Neural cell (in vitro differentiated cells): Measurements from ENCODE around the gene CFAP221. TPM values are rescaled to one million over a fixed set of nuclear protein-coding genes. Genes with fewer than 3 reads are reported as not detected.

ENCODE experiments used
- H2AFZ ChIP-seq: fragments of 200-600, 300-800 bp; sonication (generic), shearing (Covaris generic); 2 replicates; pipeline ENCODE4 v1.6.0; 2014; ENCODE audit warnings: low read depth, mild to moderate bottlenecking, antibody characterized with exemption, low read length, moderate library complexity
- H3F3A ChIP-seq: fragments of 200-600 bp; shearing (Covaris generic); 2 replicates; pipeline ENCODE4 v1.6.1; 2016; ENCODE audit warnings: mild to moderate bottlenecking, moderate library complexity, mixed read lengths, antibody characterized with exemption, low read length; ENCODE audit not compliant: insufficient read depth, poor library complexity, severe bottlenecking
- H3K27ac ChIP-seq: fragments of 200-600, 300-800 bp; sonication (generic), shearing (Covaris generic); 2 replicates; pipeline ENCODE4 v1.5.1; 2014; ENCODE audit warnings: mild to moderate bottlenecking, low read length, moderate library complexity
- H3K27me3 ChIP-seq: fragments of 300-800, 200-600 bp; sonication (generic), shearing (Covaris generic); 2 replicates; pipeline ENCODE4 v1.6.0; 2014; ENCODE audit warnings: mild to moderate bottlenecking, low read depth, low read length, moderate library complexity; ENCODE audit not compliant: insufficient read depth
- H3K36me3 ChIP-seq: fragments of 300-800, 200-600 bp; sonication (generic), shearing (Covaris generic); 2 replicates; pipeline ENCODE4 v1.5.1; 2014; ENCODE audit warnings: mild to moderate bottlenecking, antibody characterized with exemption, low read length, moderate library complexity; ENCODE audit not compliant: insufficient read depth
- H3K4me2 ChIP-seq: fragments of 300-800, 200-600 bp; sonication (generic), shearing (Covaris generic); 2 replicates; pipeline ENCODE4 v1.6.0; 2014; ENCODE audit warnings: mild to moderate bottlenecking, low read length
- H3K4me3 ChIP-seq: fragments of 300-800, 200-600 bp; sonication (generic), shearing (Covaris generic); 2 replicates; pipeline ENCODE4 v1.5.1; 2014; ENCODE audit warnings: mild to moderate bottlenecking, low read length, moderate library complexity
- H3K79me2 ChIP-seq: fragments of 200-600 bp; shearing (Covaris generic); replicated peaks from 2 replicates; pipeline ENCODE4 v1.6.0; 2014; ENCODE audit warnings: mild to moderate bottlenecking, low read length, moderate library complexity; ENCODE audit not compliant: insufficient read depth
- H3K9ac ChIP-seq: fragments of 300-800, 200-600 bp; sonication (generic), shearing (Covaris generic); 2 replicates; pipeline ENCODE4 v1.6.1; 2016; ENCODE audit warnings: mild to moderate bottlenecking, low read length, mixed read lengths
- H3K9me2 ChIP-seq: fragments of 200-600 bp; shearing (Covaris generic); 2 replicates; pipeline ENCODE4 v1.6.1; 2016; ENCODE audit warnings: mild to moderate bottlenecking, low read length, mixed read lengths; ENCODE audit not compliant: insufficient read depth
- H3K9me3 ChIP-seq: fragments of 200-600, 300-800 bp; sonication (generic), shearing (Covaris generic); 2 replicates; pipeline ENCODE4 v1.6.1; 2016; ENCODE audit warnings: mild to moderate bottlenecking, mixed run types, low read length, moderate library complexity, mixed read lengths
- H4K20me1 ChIP-seq: fragments of 200-600 bp; shearing (Covaris generic); 2 replicates; pipeline ENCODE4 v1.6.1; 2016; ENCODE audit warnings: mild to moderate bottlenecking, mixed run types; ENCODE audit not compliant: insufficient read depth
- EP300 ChIP-seq: fragments of 450-650 bp; conservative IDR thresholded peaks from 2 replicates; pipeline ENCODE4 v1.6.1; 2014; ENCODE audit warnings: antibody characterized with exemption, mild to moderate bottlenecking, moderate library complexity; ENCODE audit not compliant: poor library complexity, severe bottlenecking
- EZH2 ChIP-seq: fragments of 200-600, 300-800 bp; shearing (Covaris generic), sonication (generic); IDR thresholded peaks from 2 replicates; pipeline ENCODE4 v1.6.1; 2014; ENCODE audit warnings: antibody characterized with exemption, low read length, borderline replicate concordance, mild to moderate bottlenecking; ENCODE audit not compliant: insufficient read depth, poor library complexity, severe bottlenecking
- MXI1 ChIP-seq: fragments of 450-650 bp; conservative IDR thresholded peaks from 2 replicates; pipeline ENCODE4 v1.6.1; 2014; ENCODE audit warnings: antibody characterized with exemption, mild to moderate bottlenecking; ENCODE audit not compliant: poor library complexity, severe bottlenecking
- POLR2AphosphoS5 ChIP-seq: IDR thresholded peaks from 2 replicates; pipeline ENCODE4 v1.6.1; 2012
- RAD21 ChIP-seq: fragments of 450-650 bp; conservative IDR thresholded peaks from 2 replicates; pipeline ENCODE4 v1.6.1; 2014; ENCODE audit warnings: antibody characterized with exemption, mild to moderate bottlenecking, moderate library complexity
- SMC3 ChIP-seq: fragments of 450-650 bp; conservative IDR thresholded peaks from 2 replicates; pipeline ENCODE4 v1.6.1; 2014; ENCODE audit warnings: antibody characterized with exemption, mild to moderate bottlenecking, moderate library complexity; ENCODE audit not compliant: poor library complexity
- TAF1 ChIP-seq: IDR thresholded peaks from 2 replicates; pipeline ENCODE4 v1.6.1; 2012; ENCODE audit warnings: low read depth
- polyA plus RNA-seq: library from polyadenylated mRNA; depleted of rRNA; stranded (reverse); fragments of >200 nt; gene quantifications from 2 replicates; pipeline ENCODE4 v1.2.3, GENCODE V29; 2014
- TF ChIP-seq, protein P1 (sequence below): IDR thresholded peaks from 2 replicates; pipeline ENCODE4 v1.6.1; 2012; ENCODE audit warnings: borderline replicate concordance
- TF ChIP-seq, protein P2 (sequence below): fragments of 450-650 bp; IDR thresholded peaks from 2 replicates; pipeline ENCODE4 v1.5.1; 2014; ENCODE audit warnings: antibody characterized with exemption, mild to moderate bottlenecking, moderate library complexity; ENCODE audit not compliant: poor library complexity, severe bottlenecking

CFAP221 gene
- polyA plus RNA-seq, 1 donor from 2014 or later, result 7.0 TPM

DNA sequence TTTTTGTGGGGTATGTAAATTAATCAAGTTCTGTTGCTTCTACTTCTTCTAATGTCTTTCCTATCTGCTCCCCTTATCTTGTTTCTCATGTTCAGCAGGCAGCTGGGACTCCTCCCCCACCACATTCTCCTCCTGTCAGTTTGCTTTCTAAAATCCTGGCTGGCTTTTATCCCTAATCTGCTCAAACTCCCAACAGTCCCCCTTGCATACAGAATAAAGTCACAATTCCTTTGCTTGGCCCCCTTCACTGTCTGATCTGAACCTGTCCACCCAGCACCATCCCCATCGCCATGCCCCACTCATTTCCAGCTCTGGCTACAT is 2.2 kb downstream of the CFAP221 start:
- Histone ChIP-seq H3K4me3 (no peak overlapping the region), H3K36me3 (no peaks in the 10 kb centered on the region), H3K9ac (no peak overlapping the region)

DNA sequence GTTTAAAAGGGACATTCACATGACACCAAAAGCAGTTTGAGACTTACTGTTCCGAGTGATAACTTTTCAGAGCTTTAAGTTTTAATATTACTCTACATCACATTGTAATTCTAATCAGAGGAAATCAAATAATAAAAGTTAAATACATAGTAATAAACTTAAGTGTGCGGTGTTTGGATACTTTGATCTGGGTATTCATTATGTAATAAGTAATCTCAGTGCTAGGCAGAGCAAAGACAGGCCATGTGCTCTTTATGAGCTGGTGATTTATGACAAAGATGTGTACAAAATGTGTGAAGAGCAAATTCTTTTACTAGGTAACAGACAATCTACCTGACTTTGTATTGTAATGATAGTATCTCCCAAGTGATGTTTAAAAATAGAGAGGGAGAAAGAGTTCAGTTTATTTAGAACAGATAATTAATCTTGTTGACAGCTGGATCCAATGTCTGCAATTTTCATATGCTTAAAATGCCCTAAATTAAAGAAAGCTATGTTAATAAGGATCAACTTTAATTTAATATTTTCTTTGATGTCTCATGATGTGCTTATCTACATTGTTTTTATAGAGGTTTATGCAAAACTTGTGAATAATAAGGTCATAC is 4.4 kb downstream of the CFAP221 start:
- H3K4me2 ChIP-seq, result no peak overlapping the region
- no peak overlapping the region for H3K4me3 ChIP-seq
- H3K36me3 ChIP-seq, result no peaks in the 10 kb centered on the region
- H3K27ac ChIP-seq, result no peak overlapping the region
- H3K27me3 ChIP-seq, result no peaks in the 10 kb centered on the region
- H3F3A ChIP-seq, result no peaks in the 10 kb centered on the region
- H3K9me3 ChIP-seq, result no peaks in the 10 kb centered on the region
- H2AFZ ChIP-seq, result no peak overlapping the region
- no peaks in the 10 kb centered on the region for H3K79me2 ChIP-seq
- H3K9ac ChIP-seq, result no peak overlapping the region
- no peaks in the 10 kb centered on the region for H4K20me1 ChIP-seq
- TF ChIP-seq, protein P1, sequence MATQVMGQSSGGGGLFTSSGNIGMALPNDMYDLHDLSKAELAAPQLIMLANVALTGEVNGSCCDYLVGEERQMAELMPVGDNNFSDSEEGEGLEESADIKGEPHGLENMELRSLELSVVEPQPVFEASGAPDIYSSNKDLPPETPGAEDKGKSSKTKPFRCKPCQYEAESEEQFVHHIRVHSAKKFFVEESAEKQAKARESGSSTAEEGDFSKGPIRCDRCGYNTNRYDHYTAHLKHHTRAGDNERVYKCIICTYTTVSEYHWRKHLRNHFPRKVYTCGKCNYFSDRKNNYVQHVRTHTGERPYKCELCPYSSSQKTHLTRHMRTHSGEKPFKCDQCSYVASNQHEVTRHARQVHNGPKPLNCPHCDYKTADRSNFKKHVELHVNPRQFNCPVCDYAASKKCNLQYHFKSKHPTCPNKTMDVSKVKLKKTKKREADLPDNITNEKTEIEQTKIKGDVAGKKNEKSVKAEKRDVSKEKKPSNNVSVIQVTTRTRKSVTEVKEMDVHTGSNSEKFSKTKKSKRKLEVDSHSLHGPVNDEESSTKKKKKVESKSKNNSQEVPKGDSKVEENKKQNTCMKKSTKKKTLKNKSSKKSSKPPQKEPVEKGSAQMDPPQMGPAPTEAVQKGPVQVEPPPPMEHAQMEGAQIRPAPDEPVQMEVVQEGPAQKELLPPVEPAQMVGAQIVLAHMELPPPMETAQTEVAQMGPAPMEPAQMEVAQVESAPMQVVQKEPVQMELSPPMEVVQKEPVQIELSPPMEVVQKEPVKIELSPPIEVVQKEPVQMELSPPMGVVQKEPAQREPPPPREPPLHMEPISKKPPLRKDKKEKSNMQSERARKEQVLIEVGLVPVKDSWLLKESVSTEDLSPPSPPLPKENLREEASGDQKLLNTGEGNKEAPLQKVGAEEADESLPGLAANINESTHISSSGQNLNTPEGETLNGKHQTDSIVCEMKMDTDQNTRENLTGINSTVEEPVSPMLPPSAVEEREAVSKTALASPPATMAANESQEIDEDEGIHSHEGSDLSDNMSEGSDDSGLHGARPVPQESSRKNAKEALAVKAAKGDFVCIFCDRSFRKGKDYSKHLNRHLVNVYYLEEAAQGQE, result no peak
- TF ChIP-seq SMC3 (no peak), RAD21 (no peak), EP300 (no peak), TAF1 (no peak), POLR2AphosphoS5 (no peak), EZH2 (no peak), MXI1 (no peak)
- TF ChIP-seq, protein P2, sequence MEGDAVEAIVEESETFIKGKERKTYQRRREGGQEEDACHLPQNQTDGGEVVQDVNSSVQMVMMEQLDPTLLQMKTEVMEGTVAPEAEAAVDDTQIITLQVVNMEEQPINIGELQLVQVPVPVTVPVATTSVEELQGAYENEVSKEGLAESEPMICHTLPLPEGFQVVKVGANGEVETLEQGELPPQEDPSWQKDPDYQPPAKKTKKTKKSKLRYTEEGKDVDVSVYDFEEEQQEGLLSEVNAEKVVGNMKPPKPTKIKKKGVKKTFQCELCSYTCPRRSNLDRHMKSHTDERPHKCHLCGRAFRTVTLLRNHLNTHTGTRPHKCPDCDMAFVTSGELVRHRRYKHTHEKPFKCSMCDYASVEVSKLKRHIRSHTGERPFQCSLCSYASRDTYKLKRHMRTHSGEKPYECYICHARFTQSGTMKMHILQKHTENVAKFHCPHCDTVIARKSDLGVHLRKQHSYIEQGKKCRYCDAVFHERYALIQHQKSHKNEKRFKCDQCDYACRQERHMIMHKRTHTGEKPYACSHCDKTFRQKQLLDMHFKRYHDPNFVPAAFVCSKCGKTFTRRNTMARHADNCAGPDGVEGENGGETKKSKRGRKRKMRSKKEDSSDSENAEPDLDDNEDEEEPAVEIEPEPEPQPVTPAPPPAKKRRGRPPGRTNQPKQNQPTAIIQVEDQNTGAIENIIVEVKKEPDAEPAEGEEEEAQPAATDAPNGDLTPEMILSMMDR, result no peak
- no peaks in the 10 kb centered on the region for H3K9me2 ChIP-seq

More for the DNA sequence above, 2.2 kb downstream of the CFAP221 start:
- Histone ChIP-seq H3K79me2 (no peaks in the 10 kb centered on the region), H3F3A (no peaks in the 10 kb centered on the region), H3K9me2 (no peaks in the 10 kb centered on the region), H4K20me1 (no peaks in the 10 kb centered on the region), H3K9me3 (no peaks in the 10 kb centered on the region), H3K27me3 (no peaks in the 10 kb centered on the region), H3K27ac (no peak overlapping the region), H2AFZ (no peak overlapping the region), H3K4me2 (no peak overlapping the region)
- TF ChIP-seq EZH2, result no peak
- no peak for TF ChIP-seq TAF1
- no peak for TF ChIP-seq POLR2AphosphoS5
- TF ChIP-seq SMC3, result no peak
- no peak for TF ChIP-seq MXI1

DNA sequence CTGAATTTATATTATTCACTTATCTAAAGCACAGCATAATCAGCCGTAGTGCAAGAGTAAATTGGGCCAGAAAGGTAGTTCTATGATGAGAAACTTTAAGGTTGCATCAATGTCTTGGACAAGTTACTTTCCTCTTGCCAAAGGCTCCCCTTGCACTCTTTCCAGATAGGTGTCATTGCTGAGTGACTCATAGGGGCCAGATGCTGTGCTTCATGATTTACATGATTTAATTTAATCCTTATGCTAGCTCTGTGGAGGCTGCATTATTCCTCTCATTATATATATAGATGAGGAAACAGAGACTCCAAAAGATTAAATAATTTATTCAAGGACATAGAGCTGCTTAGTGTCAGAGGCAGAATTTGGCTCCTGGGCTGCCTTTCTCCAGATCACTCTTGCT is 5.0 kb downstream of the CFAP221 start:
- no peak overlapping the region for H3K27ac ChIP-seq
- H3K9me3 ChIP-seq, result no peaks in the 10 kb centered on the region
- no peak overlapping the region for H3K4me3 ChIP-seq
- H3K9me2 ChIP-seq, result no peaks in the 10 kb centered on the region
- H3K4me2 ChIP-seq, result no peak overlapping the region
- no peak overlapping the region for H3K9ac ChIP-seq
- no peaks in the 10 kb centered on the region for H3K79me2 ChIP-seq
- no peaks in the 10 kb centered on the region for H4K20me1 ChIP-seq
- no peak overlapping the region for H2AFZ ChIP-seq
- H3F3A ChIP-seq, result no peaks in the 10 kb centered on the region
- H3K27me3 ChIP-seq, result no peaks in the 10 kb centered on the region
- TF ChIP-seq, protein P1, result no peak
- TF ChIP-seq TAF1 (no peak), RAD21 (no peak), EP300 (no peak), POLR2AphosphoS5 (no peak), EZH2 (no peak), SMC3 (no peak), MXI1 (no peak)
- TF ChIP-seq, protein P2, result no peak
- no peaks in the 10 kb centered on the region for H3K36me3 ChIP-seq
